Uterus (tissue), 4 donors: ENCODE data around the gene ZNF830. TPM values are rescaled to one million over a fixed set of nuclear protein-coding genes. Genes with fewer than 3 reads are reported as not detected.
A peak's percentile ranks its signal among the peaks of the same experiment; 100 is the strongest.

ENCODE experiments used
- DNase-seq, 2 donors: peaks; one replicate each; pipeline ENCODE4 v3.0.0-alpha.2; 2019 to 2020
- H3K27ac ChIP-seq, 2 donors: fragments of 200-600 bp; sonication (generic); 1 replicate in 1 of 2; 2 replicates in 1 of 2; pipeline ENCODE4 v1.5.1; 2016 to 2018
- H3K27me3 ChIP-seq, 2 donors: fragments of 200-600 bp; sonication (generic); one replicate each; pipeline ENCODE4 v1.5.1; 2018 to 2019; ENCODE audit warnings: control low read depth in 1 of 2
- H3K36me3 ChIP-seq, 2 donors: fragments of 200-600 bp; sonication (generic); one replicate each; pipeline ENCODE4 v1.5.1; 2019; ENCODE audit warnings: control low read depth in 1 of 2
- H3K4me1 ChIP-seq, 2 donors: fragments of 200-600 bp; sonication (generic); one replicate each; pipeline ENCODE4 v1.5.1; 2018 to 2019; ENCODE audit warnings: control low read depth in 1 of 2
- H3K4me3 ChIP-seq, 2 donors: fragments of 200-600 bp; sonication (generic); 1 replicate in 1 of 2; 2 replicates in 1 of 2; pipeline ENCODE4 v1.5.1; 2018 to 2019; ENCODE audit warnings: mild to moderate bottlenecking in 1 of 2
- H3K9me3 ChIP-seq, 2 donors: fragments of 200-600 bp; sonication (generic); one replicate each; pipeline ENCODE4 v1.5.1; 2019; ENCODE audit warnings: control low read depth in 1 of 2
- POLR2A ChIP-seq, 2 donors: fragments of 450-650 bp; IDR thresholded peaks; one replicate each; pipeline ENCODE4 v1.6.1; 2016; ENCODE audit warnings: antibody characterized with exemption in 2 of 2, mild to moderate bottlenecking in 1 of 2, moderate library complexity in 1 of 2
- intact Hi-C: fragments of 100-400 bp; cut with DNase I; formaldehyde crosslinking; loops from one replicate; pipeline ENCODE4 v1.15.1; 2023; ENCODE audit warnings: low total_unique reads
- total RNA-seq, 4 donors: library from RNA; depleted of rRNA in 3 of 4; stranded (reverse); fragments of >200 nt in 3 of 4; gene quantifications; one replicate each; pipeline versions ENCODE4 v1.1.0 to v1.2.4, GENCODE V29; 2014 to 2023
- TF ChIP-seq, protein P1 (sequence below), 4 experiments: fragments of 200-600 bp in 2 of 4; fragments of 450-650 bp in 2 of 4; sonication (generic) in 2 of 4; IDR thresholded peaks; one replicate each; pipeline ENCODE4 v1.5.1; 2016 to 2019; ENCODE audit warnings: antibody characterized with exemption in 4 of 4, mild to moderate bottlenecking in 2 of 4, moderate library complexity in 1 of 4
- donor health status: DM: yes; HTN: yes; CAD: no.

Gene ZNF830
- total RNA-seq, 4 donors from 2014 or later: 1.5 to 19.5 (median 16.1) TPM

DNA sequence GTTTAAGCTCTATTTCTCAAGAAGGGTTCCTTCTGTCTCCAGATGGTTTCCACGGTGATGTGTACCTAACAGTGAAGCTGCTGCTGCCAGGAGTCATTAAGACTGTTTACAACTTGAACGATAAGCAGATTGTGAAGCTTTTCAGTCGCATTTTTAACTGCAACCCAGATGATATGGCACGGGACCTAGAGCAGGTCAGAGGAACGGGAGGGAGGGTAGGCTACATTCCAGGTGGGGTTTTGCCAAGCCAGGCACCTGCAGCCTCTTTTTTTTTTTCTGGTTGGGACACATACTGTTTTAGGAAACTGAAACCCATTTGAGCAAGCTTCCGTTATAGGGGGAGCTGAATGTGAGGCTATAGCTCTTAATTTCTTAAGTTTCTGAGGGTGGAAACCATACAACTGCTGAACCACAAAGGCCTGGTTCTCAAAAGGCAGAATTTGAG is 29.6 kb downstream of the ZNF830 start:
- no peak overlapping the region for H3K4me3 ChIP-seq
- intact Hi-C loops: no loop called here
- TF ChIP-seq, protein P1, sequence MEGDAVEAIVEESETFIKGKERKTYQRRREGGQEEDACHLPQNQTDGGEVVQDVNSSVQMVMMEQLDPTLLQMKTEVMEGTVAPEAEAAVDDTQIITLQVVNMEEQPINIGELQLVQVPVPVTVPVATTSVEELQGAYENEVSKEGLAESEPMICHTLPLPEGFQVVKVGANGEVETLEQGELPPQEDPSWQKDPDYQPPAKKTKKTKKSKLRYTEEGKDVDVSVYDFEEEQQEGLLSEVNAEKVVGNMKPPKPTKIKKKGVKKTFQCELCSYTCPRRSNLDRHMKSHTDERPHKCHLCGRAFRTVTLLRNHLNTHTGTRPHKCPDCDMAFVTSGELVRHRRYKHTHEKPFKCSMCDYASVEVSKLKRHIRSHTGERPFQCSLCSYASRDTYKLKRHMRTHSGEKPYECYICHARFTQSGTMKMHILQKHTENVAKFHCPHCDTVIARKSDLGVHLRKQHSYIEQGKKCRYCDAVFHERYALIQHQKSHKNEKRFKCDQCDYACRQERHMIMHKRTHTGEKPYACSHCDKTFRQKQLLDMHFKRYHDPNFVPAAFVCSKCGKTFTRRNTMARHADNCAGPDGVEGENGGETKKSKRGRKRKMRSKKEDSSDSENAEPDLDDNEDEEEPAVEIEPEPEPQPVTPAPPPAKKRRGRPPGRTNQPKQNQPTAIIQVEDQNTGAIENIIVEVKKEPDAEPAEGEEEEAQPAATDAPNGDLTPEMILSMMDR (IDR thresholded peaks at IDR 0.05): no peak
- TF ChIP-seq POLR2A (IDR thresholded peaks at IDR 0.05): no peak
- no peaks in the 10 kb centered on the region for H3K4me1 ChIP-seq
- no peaks in the 10 kb centered on the region for H3K9me3 ChIP-seq
- peak overlapping the region in 1 of 2 donors; percentile 71 for H3K27ac ChIP-seq
- H3K36me3 ChIP-seq: no peaks in the 10 kb centered on the region
- peak; percentile 31 to 34 for DNase-seq
- H3K27me3 ChIP-seq: no peaks in the 10 kb centered on the region

DNA sequence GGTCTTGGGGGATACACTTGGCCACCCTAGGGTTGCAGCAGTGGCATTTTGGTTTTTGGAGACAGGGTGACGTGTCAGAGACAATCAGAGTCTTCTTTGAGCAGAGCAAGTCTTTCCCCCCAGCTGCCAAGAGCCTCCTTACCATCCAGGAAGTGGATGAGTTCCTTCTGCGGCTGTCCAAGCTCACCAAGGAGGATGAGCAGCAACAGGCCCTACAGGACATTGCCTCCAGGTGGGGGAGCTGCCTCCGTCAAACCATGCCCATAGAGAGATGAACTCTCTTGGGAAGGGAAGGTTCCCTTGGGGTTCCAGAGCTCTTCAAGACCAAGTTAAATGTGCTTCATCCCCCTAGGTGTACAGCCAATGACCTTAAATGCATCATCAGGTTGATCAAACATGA is 30.3 kb downstream of the ZNF830 start:
- Histone ChIP-seq H3K4me1 (no peaks in the 10 kb centered on the region), H3K27me3 (no peaks in the 10 kb centered on the region), H3K27ac (peak overlapping the region in 1 of 2 donors; percentile 71), H3K9me3 (no peaks in the 10 kb centered on the region), H3K36me3 (no peaks in the 10 kb centered on the region), H3K4me3 (no peak overlapping the region)
- intact Hi-C loops: no loop called here
- TF ChIP-seq, protein P1 (IDR thresholded peaks at IDR 0.05): no peak
- no peak for TF ChIP-seq POLR2A (IDR thresholded peaks at IDR 0.05)
- DNase-seq: no peak

DNA sequence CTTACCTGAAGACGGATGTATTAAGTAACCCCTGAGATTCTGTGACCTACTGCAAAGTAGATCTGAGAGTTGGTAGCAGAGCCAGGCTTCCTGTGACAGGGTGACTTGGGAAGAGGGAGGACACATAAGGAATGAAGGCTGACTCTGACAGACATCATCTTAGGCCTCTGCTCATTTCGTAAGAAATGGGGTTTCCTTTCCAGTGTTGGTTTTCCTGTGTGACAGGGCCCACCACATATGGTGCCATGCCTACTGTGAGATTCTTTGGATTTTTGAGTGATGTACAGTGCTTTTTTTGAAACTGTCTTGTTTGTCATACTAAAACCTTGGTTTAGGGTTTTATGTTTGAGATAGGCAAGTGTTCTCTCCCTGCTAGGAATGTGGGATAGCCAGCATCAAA is 31.7 kb downstream of the ZNF830 start:
- intact Hi-C loops: no loop called here
- Histone ChIP-seq H3K27ac (no peak overlapping the region), H3K4me1 (peaks cover 0 to 6% of the 10 kb centered on the region in 2 donors), H3K27me3 (no peaks in the 10 kb centered on the region), H3K4me3 (no peak overlapping the region), H3K36me3 (no peaks in the 10 kb centered on the region), H3K9me3 (no peaks in the 10 kb centered on the region)
- no peak for DNase-seq
- TF ChIP-seq, protein P1 (IDR thresholded peaks at IDR 0.05): no peak
- no peak for TF ChIP-seq POLR2A (IDR thresholded peaks at IDR 0.05)

DNA sequence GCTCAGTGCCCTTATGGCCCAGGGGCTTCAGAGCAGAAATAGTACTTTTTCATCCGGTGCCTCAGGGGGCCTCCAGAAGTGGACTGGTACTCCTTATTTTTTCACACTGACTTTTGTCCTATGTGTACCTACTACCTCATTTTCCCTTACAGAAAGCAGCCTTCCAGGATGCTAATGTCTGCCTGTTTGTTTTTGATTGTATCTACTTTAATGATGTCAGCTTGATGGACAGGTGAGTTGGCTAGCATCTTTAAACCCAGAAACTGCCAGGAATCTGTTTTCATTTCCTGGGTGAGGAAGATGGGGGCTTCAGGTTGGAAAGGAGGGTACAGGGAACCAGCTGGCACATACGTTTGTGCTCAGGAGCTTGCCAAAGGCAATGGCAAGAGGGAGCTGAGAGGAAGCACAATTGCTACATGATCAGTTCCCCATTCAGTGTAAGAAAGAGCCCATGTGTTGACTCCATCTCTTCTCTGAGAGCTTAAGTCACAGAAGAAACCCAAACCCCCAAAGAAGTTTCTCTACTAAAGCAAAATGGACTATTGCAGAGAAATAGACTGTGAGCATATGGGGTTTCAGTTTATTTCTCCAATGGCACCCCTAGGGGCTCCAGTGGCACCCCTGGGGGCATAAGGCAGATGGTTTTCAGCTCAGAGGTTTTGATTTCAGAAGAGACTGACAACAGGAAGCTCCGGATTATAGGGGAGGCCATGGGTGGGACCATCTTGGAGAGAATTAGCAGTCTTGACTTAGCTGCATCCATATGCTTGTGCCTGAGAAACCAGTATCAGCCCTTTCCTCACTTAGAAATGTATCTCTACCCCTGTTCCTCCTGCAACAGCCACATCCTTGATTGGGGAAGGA is 35.3 kb downstream of the ZNF830 start:
- Histone ChIP-seq H3K4me1 (peaks cover 0 to 6% of the 10 kb centered on the region in 2 donors), H3K27ac (peak overlapping the region; percentile 63 to 66), H3K27me3 (no peaks in the 10 kb centered on the region), H3K36me3 (no peaks in the 10 kb centered on the region), H3K9me3 (no peaks in the 10 kb centered on the region), H3K4me3 (no peak overlapping the region)
- TF ChIP-seq, protein P1 (IDR thresholded peaks at IDR 0.05): no peak
- no peak for TF ChIP-seq POLR2A (IDR thresholded peaks at IDR 0.05)
- intact Hi-C loops: no loop called here
- no peak for DNase-seq

DNA sequence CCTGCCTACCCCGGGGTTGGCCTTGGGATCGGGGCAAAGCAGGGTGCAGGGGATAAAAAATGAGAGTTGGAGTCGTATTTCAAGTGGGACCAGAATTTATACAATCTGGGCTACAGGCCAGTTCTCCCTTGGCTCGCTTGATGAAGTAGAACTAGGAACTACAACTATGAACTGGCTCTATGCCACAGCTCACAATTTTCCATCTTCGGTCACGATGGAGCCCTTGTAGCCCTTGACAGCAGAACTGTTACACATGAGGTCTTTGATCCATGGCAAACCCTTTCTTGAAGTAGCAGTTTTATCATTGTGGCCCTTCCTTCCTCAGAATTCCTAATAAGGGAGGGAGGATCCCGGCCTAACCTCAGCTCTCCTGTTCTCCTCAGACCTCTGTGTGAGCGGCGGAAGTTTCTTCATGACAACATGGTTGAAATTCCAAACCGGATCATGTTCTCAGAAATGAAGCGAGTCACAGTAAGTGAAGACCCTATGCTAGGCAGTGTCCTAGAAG is 36.1 kb downstream of the ZNF830 start:
- Histone ChIP-seq H3K4me3 (no peak overlapping the region), H3K27ac (peak overlapping the region; percentile 63 to 66), H3K36me3 (no peaks in the 10 kb centered on the region), H3K27me3 (no peaks in the 10 kb centered on the region), H3K4me1 (peaks cover 0 to 6% of the 10 kb centered on the region in 2 donors), H3K9me3 (no peaks in the 10 kb centered on the region)
- peak; percentile 71 to 77 for DNase-seq
- TF ChIP-seq, protein P1 (IDR thresholded peaks at IDR 0.05): no peak
- no peak for TF ChIP-seq POLR2A (IDR thresholded peaks at IDR 0.05)
- intact Hi-C loops: no loop called here
